Lower leg skin (tissue), 4 donors: ENCODE data around the gene TBX2. TPM values are rescaled to one million over a fixed set of nuclear protein-coding genes. Genes with fewer than 3 reads are reported as not detected.

Source experiments
- DNase-seq, 2 donors: peaks; one replicate each; pipeline ENCODE4 v3.0.0-alpha.2; 2019; ENCODE audit warnings: low spot score in 2 of 2
- H3K4me3 ChIP-seq: fragments of 200-600 bp; sonication (generic); 2 replicates; pipeline ENCODE4 v1.5.1; 2017; ENCODE audit warnings: mild to moderate bottlenecking, low read depth; ENCODE audit not compliant: poor library complexity, severe bottlenecking
- CTCF ChIP-seq, 3 donors: fragments of 450-650 bp; IDR thresholded peaks; one replicate each; pipeline ENCODE4 v1.5.1; 2016; ENCODE audit warnings: antibody characterized with exemption in 3 of 3, mild to moderate bottlenecking in 3 of 3, moderate library complexity in 2 of 3
- POLR2A ChIP-seq, 2 donors: fragments of 450-650 bp; IDR thresholded peaks; one replicate each; pipeline ENCODE4 v1.6.1; 2016 to 2017; ENCODE audit warnings: antibody characterized with exemption in 2 of 2, mild to moderate bottlenecking in 1 of 2, moderate library complexity in 1 of 2
- WGBS, 2 donors: methylation state at CpG; one replicate each; pipeline ENCODE4 v1.1.5; 2018; 5-methylcytosine and 5-hydroxymethylcytosine counted together
- intact Hi-C: fragments of 100-400 bp; cut with DNase I; formaldehyde crosslinking; loops from one replicate; pipeline ENCODE4 v1.15.0; 2023; ENCODE audit warnings: low total_unique reads
- total RNA-seq, 4 donors: library from RNA; depleted of rRNA; stranded (reverse); fragments of >200 nt; gene quantifications; one replicate each; pipeline ENCODE4 v1.1.0, GENCODE V29; 2016

TBX2 gene
- total RNA-seq, 4 donors from 2014 or later, result 0.25 to 9.1 (median 5.7) TPM

GRCh38 chr17:61388561-61389356 lies 10.9 kb upstream of the TBX2 start:
- H3K4me3 ChIP-seq, result no peak overlapping the region
- WGBS, 2 donors, result 90 to 94% methylated on average over 21 of the region's 21 CpGs
- no peak for TF ChIP-seq CTCF (IDR thresholded peaks at IDR 0.05)
- TF ChIP-seq POLR2A (IDR thresholded peaks at IDR 0.05), result no peak
- intact Hi-C loops, result no loop called here
- no peak for DNase-seq

- TF ChIP-seq POLR2A (IDR thresholded peaks at IDR 0.05) (no peak), CTCF (IDR thresholded peaks at IDR 0.05) (peak in 1 of 3 donors; percentile 17)
- no peak for DNase-seq
- no peak overlapping the region for H3K4me3 ChIP-seq
- intact Hi-C loops, result loop anchor here (5.0 to 10.0 kb wide), 2 partner anchors 675 to 1492 kb away; no protein-coding TSS in a partner anchor
- 30 to 33% methylated on average over 21 to 25 of the region's 25 CpGs for WGBS, 2 donors
Measured at GRCh38 chr17:61389670-61390478, 9.8 kb upstream of the TBX2 start.

GRCh38 chr17:61390479-61390791 lies 9.2 kb upstream of the TBX2 start:
- 91 to 98% methylated on average over 11 of the region's 11 CpGs for WGBS, 2 donors
- no peak for TF ChIP-seq POLR2A (IDR thresholded peaks at IDR 0.05)
- TF ChIP-seq CTCF (IDR thresholded peaks at IDR 0.05), result no peak
- intact Hi-C loops, result loop anchor here (5.0 to 10.0 kb wide), 2 partner anchors 676 to 1492 kb away; no protein-coding TSS in a partner anchor
- H3K4me3 ChIP-seq, result no peak overlapping the region
- DNase-seq, result no peak

GRCh38 chr17:61391595-61392291 lies 7.9 kb upstream of the TBX2 start:
- 90 to 93% methylated on average over 11 to 19 of the region's 19 CpGs for WGBS, 2 donors
- TF ChIP-seq CTCF (IDR thresholded peaks at IDR 0.05) (no peak), POLR2A (IDR thresholded peaks at IDR 0.05) (no peak)
- intact Hi-C loops, result loop anchor here (5.0 to 10.0 kb wide), 2 partner anchors 677 to 1491 kb away; no protein-coding TSS in a partner anchor
- no peak for DNase-seq
- no peak overlapping the region for H3K4me3 ChIP-seq

- no peak overlapping the region for H3K4me3 ChIP-seq
- 91 to 96% methylated on average over 3 of the region's 3 CpGs for WGBS, 2 donors
- intact Hi-C loops, result loop anchor here (5.0 to 10.0 kb wide), 2 partner anchors 678 to 1490 kb away; no protein-coding TSS in a partner anchor
- no peak for TF ChIP-seq POLR2A (IDR thresholded peaks at IDR 0.05)
- TF ChIP-seq CTCF (IDR thresholded peaks at IDR 0.05), result no peak
- no peak for DNase-seq
Measured at GRCh38 chr17:61392679-61393078, 7.0 kb upstream of the TBX2 start.
